Measurements from ENCODE around the gene LAMB4. TPM values are rescaled to one million over a fixed set of nuclear protein-coding genes. Genes with fewer than 3 reads are reported as not detected.

LAMB4 gene
- total and polyA plus RNA-seq, 2 experiments from 2014 or later: 0.16 TPM; not detected in 1

DNA sequence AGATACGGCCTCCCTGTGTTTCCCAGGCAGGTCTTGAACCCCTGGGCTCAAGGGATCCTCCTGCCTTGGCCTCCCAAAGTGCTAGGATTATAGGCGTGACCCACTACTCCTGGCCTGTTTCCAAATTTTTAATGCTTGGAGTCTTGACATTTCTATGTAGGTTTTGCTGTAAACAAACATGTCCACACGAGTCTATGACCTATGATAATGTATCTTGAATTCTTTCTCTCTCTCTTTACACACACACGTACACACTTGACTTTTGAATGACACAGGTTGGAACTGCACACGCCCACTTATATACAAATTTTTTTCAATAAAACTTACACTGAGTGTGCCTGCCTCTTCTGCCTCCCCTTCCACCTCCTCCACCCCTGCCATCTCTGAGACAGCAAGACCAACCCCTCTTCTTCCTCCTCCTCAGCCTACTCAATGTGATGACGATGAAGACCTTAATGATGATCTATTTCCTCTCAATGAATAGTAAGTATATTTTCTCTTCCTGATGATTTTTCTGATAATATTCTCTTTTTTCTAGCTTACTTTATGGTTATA lies 83.1 kb downstream of the LAMB4 start:
- WGBS, 2 experiments (ENCODE audit: low coverage in 1 of 2, low lambda C conversion rate in 2 of 2, missing lambda C conversion rate in 2 of 2): 92 to 95% methylated on average over 6 of the region's 6 CpGs
- Histone ChIP-seq H2AFZ (no peak overlapping the region), H3K9me3 (ENCODE audit: low read depth) (no peaks in the 10 kb centered on the region), H3K9ac (no peak overlapping the region), H3K4me2 (ENCODE audit: unreplicated experiment) (no peak overlapping the region), H3K9me2 (ENCODE audit: insufficient read depth) (0 out of 2 replicates have a peak, but pooled peaks cover 6% of the 10 kb centered on the region), H3K79me2 (ENCODE audit: insufficient read depth) (no peaks in the 10 kb centered on the region), H3K27me3 (replicated peaks; ENCODE audit: insufficient read depth) (no peaks in the 10 kb centered on the region), H3K27ac (no peak overlapping the region), H4K20me1 (ENCODE audit: insufficient read depth) (no peaks in the 10 kb centered on the region), H3K4me3 (no peak overlapping the region), H3K36me3 (ENCODE audit: low read depth) (no peaks in the 10 kb centered on the region), H3K4me1 (ENCODE audit: insufficient read depth) (no peaks in the 10 kb centered on the region), H3F3A (ENCODE audit: insufficient read depth) (no peaks in the 10 kb centered on the region)
- no peak for TF ChIP-seq EZH2phosphoT487 (IDR thresholded peaks at IDR 0.05; ENCODE audit: insufficient read depth, low read depth)
- no peak for TF ChIP-seq EZH2 (IDR thresholded peaks at IDR 0.05; ENCODE audit: insufficient read depth, poor library complexity, severe bottlenecking)
- in situ Hi-C loops (cut with MboI): no loop called here
- no peak for DNase-seq

DNA sequence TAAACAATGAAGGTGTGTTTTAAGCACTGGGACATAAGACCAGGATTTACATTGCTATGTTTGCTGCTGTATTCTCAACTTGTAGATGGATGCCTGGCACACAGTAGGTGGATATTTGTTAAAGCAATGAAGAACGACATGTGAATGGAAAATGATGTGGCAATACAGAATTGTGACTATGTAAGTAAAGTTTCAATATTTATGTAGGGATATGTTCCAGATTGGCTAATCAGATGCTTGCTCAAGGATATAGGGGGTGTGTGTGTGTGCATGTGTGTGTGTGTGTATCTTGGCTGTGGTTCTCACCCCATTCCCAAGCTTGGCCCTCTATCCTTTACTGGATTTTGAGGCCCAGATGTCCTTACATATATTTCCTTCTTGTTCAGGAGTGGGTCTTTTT lies 84.5 kb downstream of the LAMB4 start:
- H2AFZ ChIP-seq: no peak overlapping the region; the same call in 1 of the 2 replicates
- no peaks in the 10 kb centered on the region for H3K36me3 ChIP-seq (ENCODE audit: low read depth)
- no peak overlapping the region for H3K4me2 ChIP-seq (ENCODE audit: unreplicated experiment)
- no peaks in the 10 kb centered on the region for H4K20me1 ChIP-seq (ENCODE audit: insufficient read depth)
- H3K4me1 ChIP-seq (ENCODE audit: insufficient read depth): no peaks in the 10 kb centered on the region
- H3K4me3 ChIP-seq: no peak overlapping the region
- 88 to 90% methylated on average over 1 of the region's 1 CpG for WGBS, 2 experiments (ENCODE audit: low coverage in 1 of 2, low lambda C conversion rate in 2 of 2, missing lambda C conversion rate in 2 of 2)
- no peaks in the 10 kb centered on the region for H3F3A ChIP-seq (ENCODE audit: insufficient read depth)
- H3K27ac ChIP-seq: no peak overlapping the region
- no peaks in the 10 kb centered on the region for H3K79me2 ChIP-seq (ENCODE audit: insufficient read depth)
- no peak overlapping the region for H3K9ac ChIP-seq
- no peak for DNase-seq
- no peaks in the 10 kb centered on the region for H3K9me3 ChIP-seq (ENCODE audit: low read depth)
- H3K9me2 ChIP-seq (ENCODE audit: insufficient read depth): 0 out of 2 replicates have a peak, but pooled peaks cover 6% of the 10 kb centered on the region
- TF ChIP-seq EZH2 (IDR thresholded peaks at IDR 0.05; ENCODE audit: insufficient read depth, poor library complexity, severe bottlenecking) (no peak), EZH2phosphoT487 (IDR thresholded peaks at IDR 0.05; ENCODE audit: insufficient read depth, low read depth) (no peak)
- in situ Hi-C loops (cut with MboI): no loop called here
- no peaks in the 10 kb centered on the region for H3K27me3 ChIP-seq (replicated peaks; ENCODE audit: insufficient read depth)

DNA sequence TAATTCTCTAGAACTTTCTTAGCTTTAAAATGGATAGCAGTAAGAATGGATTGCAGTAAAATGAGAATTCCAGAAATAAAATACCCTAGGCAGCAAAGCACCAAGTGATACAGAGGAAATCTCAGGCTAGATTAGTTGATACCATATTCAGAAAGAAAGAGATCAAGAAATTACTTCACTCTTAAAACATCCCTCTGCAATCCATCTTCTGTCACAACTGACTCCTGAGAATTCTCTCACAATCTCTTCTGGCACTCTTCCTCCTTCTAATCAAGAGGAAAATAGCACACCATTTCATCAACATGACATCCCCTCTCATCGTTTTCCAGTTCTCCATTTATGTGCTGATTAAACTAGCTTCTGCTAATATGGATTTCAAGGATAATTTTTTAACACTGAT lies 85.0 kb downstream of the LAMB4 start:
- Histone ChIP-seq H2AFZ (no peak overlapping the region; the same call in 1 of the 2 replicates), H3K4me2 (ENCODE audit: unreplicated experiment) (no peak overlapping the region), H3K36me3 (ENCODE audit: low read depth) (no peaks in the 10 kb centered on the region), H3K4me3 (no peak overlapping the region), H3K27ac (no peak overlapping the region), H4K20me1 (ENCODE audit: insufficient read depth) (no peaks in the 10 kb centered on the region), H3K9ac (no peak overlapping the region), H3K9me3 (ENCODE audit: low read depth) (no peaks in the 10 kb centered on the region), H3K4me1 (ENCODE audit: insufficient read depth) (no peaks in the 10 kb centered on the region), H3K79me2 (ENCODE audit: insufficient read depth) (no peaks in the 10 kb centered on the region), H3K9me2 (ENCODE audit: insufficient read depth) (0 out of 2 replicates have a peak, but pooled peaks cover 6% of the 10 kb centered on the region), H3F3A (ENCODE audit: insufficient read depth) (no peaks in the 10 kb centered on the region), H3K27me3 (replicated peaks; ENCODE audit: insufficient read depth) (no peaks in the 10 kb centered on the region)
- DNase-seq: no peak
- in situ Hi-C loops (cut with MboI): no loop called here
- TF ChIP-seq EZH2 (IDR thresholded peaks at IDR 0.05; ENCODE audit: insufficient read depth, poor library complexity, severe bottlenecking) (no peak), EZH2phosphoT487 (IDR thresholded peaks at IDR 0.05; ENCODE audit: insufficient read depth, low read depth) (no peak)
- WGBS, 2 experiments (ENCODE audit: low coverage in 1 of 2, low lambda C conversion rate in 2 of 2, missing lambda C conversion rate in 2 of 2): 73 to 78% methylated on average over 1 of the region's 1 CpG

DNA sequence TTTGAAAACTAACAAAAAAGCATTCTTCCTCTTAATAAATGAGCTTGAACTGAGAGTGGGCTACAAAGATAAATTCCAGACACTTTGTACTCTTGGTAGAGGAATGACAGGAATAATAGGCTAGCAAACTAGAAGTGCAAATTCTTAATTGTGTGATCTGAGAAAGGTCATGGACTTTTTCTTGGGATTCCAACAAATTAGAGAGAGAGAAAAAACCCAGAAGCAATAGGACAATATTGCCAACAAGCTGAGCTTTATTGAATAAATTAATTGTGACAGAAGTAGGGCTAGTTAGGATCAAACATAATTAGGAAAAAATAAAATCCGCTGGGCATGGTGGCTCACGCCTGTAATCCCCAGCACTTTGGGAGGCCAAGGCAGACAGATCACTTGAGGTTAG lies 85.8 kb downstream of the LAMB4 start:
- TF ChIP-seq EZH2 (IDR thresholded peaks at IDR 0.05; ENCODE audit: insufficient read depth, poor library complexity, severe bottlenecking) (no peak), EZH2phosphoT487 (IDR thresholded peaks at IDR 0.05; ENCODE audit: insufficient read depth, low read depth) (no peak)
- no peaks in the 10 kb centered on the region for H3F3A ChIP-seq (ENCODE audit: insufficient read depth)
- no peaks in the 10 kb centered on the region for H3K79me2 ChIP-seq (ENCODE audit: insufficient read depth)
- no peaks in the 10 kb centered on the region for H3K36me3 ChIP-seq (ENCODE audit: low read depth)
- DNase-seq: no peak
- H3K27ac ChIP-seq: no peak overlapping the region
- H3K4me3 ChIP-seq: no peak overlapping the region
- H2AFZ ChIP-seq: no peak overlapping the region
- H3K9me3 ChIP-seq (ENCODE audit: low read depth): no peaks in the 10 kb centered on the region
- in situ Hi-C loops (cut with MboI): no loop called here
- H3K4me2 ChIP-seq (ENCODE audit: unreplicated experiment): no peak overlapping the region
- no peaks in the 10 kb centered on the region for H3K4me1 ChIP-seq (ENCODE audit: insufficient read depth)
- no peaks in the 10 kb centered on the region for H3K27me3 ChIP-seq (replicated peaks; ENCODE audit: insufficient read depth)
- H3K9me2 ChIP-seq (ENCODE audit: insufficient read depth): 0 out of 2 replicates have a peak, but pooled peaks cover 6% of the 10 kb centered on the region
- 93 to 98% methylated on average over 2 of the region's 2 CpGs for WGBS, 2 experiments (ENCODE audit: low coverage in 1 of 2, low lambda C conversion rate in 2 of 2, missing lambda C conversion rate in 2 of 2)
- H4K20me1 ChIP-seq (ENCODE audit: insufficient read depth): no peaks in the 10 kb centered on the region
- no peak overlapping the region for H3K9ac ChIP-seq

DNA sequence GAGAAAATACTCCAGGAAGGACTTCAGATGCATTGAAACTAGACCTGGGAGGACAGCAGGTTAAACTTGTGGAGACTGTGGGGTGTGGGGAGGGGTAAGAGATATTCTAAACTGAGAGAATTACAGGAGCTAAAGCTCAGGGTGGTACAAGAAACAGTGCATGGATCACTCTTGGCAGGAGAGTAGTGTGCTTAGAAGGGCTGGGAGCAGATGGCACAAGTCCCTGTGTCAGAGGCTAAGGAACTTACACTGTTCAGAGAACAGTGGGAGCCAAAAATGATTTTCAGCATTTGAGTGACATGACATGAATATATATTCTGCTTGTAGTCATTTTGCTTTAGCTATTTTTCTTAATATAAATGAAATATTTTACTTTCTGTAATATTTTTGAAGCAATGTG lies 91.2 kb downstream of the LAMB4 start:
- H3K36me3 ChIP-seq (ENCODE audit: low read depth): no peaks in the 10 kb centered on the region
- H3F3A ChIP-seq (ENCODE audit: insufficient read depth): no peaks in the 10 kb centered on the region
- TF ChIP-seq EZH2 (IDR thresholded peaks at IDR 0.05; ENCODE audit: insufficient read depth, poor library complexity, severe bottlenecking) (no peak), EZH2phosphoT487 (IDR thresholded peaks at IDR 0.05; ENCODE audit: insufficient read depth, low read depth) (no peak)
- no peak overlapping the region for H3K9ac ChIP-seq
- no peaks in the 10 kb centered on the region for H4K20me1 ChIP-seq (ENCODE audit: insufficient read depth)
- no peak overlapping the region for H3K4me3 ChIP-seq
- H2AFZ ChIP-seq: no peak overlapping the region
- no peaks in the 10 kb centered on the region for H3K27me3 ChIP-seq (replicated peaks; ENCODE audit: insufficient read depth)
- DNase-seq: no peak
- no peak overlapping the region for H3K4me2 ChIP-seq (ENCODE audit: unreplicated experiment)
- in situ Hi-C loops (cut with MboI): no loop called here
- H3K79me2 ChIP-seq (ENCODE audit: insufficient read depth): no peaks in the 10 kb centered on the region
- 0 out of 2 replicates have a peak, but pooled peaks cover 3% of the 10 kb centered on the region for H3K9me2 ChIP-seq (ENCODE audit: insufficient read depth)
- H3K9me3 ChIP-seq (ENCODE audit: low read depth): no peaks in the 10 kb centered on the region
- no peaks in the 10 kb centered on the region for H3K4me1 ChIP-seq (ENCODE audit: insufficient read depth)
- H3K27ac ChIP-seq: no peak overlapping the region

Measured in GM23248 (cell line).